HG03066 (cell line): ENCODE data around the gene LRMDA.

Source experiments
- ATAC-seq: cut with Tn5 transposase; IDR thresholded peaks from one replicate; pipeline ENCODE4 v1.9.1; 2021; ENCODE audit warnings: low read depth; ENCODE audit not compliant: unreplicated experiment

Gene LRMDA

DNA sequence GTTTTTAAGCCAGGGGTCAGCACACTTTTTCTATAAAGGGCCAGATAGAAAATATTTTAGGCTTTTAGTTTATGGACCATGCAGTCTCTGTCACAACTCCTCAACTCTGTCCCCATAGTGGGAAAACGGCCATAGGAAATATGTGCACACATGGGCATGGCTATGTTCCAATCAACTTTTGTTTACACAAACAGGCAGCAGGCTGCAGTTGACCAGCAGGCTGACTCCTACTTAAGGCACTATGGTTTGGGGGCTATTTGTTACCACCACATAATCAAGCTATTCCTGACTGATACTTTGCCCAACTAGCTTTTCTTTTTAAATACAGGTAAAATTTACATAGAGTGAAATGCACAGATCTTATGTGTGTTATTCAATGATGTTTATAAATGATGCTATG is 362.4 kb downstream of the LRMDA start:
- ATAC-seq: no peak

DNA sequence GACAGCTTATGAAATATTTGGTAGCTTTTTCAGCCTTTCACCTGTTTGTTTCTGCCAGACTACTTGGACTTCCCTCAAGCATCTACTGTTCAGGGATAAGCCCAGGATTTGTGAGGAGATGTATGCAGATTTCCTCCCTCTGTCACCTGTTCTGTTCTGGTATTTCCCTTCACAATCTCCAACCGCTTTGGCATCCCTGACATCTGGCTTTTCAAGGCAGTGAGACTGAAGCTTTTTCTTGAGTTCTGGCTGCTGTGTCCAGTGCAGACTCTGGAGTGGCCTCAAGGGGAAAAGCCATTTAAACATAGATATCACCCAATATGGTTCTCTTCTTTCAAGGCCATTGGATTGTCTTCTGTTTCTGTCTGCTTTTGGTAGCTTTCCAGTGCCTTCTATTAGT is 369.7 kb downstream of the LRMDA start:
- no peak for ATAC-seq

DNA sequence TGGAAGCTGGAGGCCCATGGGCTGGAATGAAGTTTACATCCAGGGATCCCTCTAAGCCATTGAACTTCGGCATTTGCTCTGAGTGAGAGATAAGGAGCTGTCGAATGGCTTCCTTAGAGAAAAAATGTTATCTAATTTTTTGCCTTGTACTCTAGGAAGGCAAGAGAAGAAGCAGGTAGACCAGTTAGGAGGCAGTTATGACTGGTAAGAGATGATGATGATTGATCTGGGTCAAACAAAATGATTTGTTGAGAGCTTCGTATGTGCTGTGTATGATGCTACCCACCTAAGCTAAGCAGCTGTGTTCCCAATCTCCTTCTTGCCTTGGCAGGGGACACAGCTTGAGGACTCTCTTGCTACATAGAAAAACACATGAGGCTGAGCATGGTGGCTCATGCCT is 370.2 kb downstream of the LRMDA start:
- no peak for ATAC-seq

DNA sequence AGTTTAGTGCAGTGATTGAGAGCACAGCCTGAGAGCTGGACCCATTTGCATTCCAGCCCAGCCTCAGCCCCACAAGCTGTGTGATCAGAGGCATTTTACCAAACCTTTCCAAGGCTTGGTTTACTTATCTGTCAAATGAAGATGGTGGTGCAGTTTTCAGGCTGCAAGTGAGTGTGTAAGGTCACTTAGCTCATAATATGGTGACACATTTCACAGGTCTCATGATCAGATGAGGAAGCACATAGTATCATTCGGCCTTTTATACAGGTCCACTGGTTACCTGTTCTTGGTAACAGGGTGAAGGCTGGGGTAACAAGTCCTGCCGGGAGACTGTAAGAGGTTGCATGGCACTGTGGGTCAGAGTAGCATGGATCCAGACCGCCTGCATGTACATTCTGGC is 371.7 kb downstream of the LRMDA start:
- no peak for ATAC-seq

DNA sequence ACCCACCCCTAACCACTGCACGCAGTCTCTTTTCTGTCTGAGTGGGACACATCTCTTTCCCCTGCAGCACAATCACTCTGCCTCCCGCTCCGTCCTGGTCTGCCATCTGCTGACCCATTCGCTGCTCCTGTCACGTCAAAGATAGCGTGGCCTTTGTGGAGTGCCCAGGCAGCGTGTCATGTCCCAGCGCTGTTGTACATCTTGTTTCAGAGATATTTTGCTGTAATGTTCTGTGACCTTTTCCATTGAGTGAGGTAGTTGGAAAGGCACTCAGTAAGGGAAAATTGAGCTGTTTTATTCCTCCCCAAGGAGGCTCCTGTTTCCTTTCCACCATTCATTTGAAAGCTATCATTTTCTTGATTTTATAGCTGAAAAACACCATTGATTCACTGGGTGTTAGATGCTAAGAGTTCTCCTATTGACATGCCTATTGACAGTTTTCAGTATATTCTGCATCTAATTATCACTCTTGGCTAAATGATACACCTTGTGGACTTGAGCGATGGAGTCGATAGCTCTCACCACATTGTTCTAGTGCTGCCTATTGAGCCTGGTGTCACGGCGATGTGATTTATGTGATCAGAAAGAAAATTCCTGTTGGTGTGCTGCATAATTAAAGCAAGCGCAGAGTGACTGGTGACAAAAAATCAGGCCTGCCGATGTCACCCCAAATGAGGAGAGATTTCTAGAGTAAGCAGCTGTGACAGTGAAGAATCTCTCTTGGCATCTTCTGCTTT is 372.6 kb downstream of the LRMDA start:
- no peak for ATAC-seq

DNA sequence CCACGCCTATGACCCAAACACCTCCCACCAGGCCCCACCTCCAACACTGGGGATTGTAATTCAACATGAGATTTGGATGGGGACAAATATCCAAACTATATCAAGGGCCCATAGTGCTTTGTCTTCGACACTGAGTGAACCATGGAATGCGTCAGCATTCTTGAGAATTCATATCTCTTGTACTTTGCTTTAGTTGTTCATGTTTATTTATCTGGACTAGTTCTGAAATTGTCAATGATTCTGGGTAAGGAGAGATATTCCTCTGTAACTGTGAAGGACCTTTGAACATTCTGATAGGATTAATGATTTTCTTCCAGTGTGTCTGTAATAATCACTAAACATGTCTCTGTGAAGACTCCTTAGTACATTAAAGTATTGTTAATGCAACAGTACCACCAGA is 374.8 kb downstream of the LRMDA start:
- no peak for ATAC-seq

DNA sequence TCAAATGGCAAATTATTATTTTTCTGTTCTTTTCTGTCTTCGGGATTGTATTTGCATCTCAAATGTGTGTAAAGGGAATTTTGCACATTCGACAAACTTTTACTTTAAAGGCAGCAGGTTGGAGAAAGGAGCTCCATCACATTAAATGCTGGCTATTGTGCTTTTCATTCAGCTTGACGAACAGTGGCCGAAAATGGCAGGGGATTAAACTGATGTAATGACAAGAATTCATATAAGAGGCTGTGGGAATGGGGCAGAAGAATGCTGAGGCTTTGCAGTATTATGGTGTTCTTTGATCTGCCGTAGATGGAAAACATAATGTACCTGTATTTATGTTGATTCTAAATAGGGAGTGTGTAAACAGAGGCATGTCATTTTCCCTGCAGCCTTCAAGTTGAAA is 376.0 kb downstream of the LRMDA start:
- ATAC-seq: no peak

DNA sequence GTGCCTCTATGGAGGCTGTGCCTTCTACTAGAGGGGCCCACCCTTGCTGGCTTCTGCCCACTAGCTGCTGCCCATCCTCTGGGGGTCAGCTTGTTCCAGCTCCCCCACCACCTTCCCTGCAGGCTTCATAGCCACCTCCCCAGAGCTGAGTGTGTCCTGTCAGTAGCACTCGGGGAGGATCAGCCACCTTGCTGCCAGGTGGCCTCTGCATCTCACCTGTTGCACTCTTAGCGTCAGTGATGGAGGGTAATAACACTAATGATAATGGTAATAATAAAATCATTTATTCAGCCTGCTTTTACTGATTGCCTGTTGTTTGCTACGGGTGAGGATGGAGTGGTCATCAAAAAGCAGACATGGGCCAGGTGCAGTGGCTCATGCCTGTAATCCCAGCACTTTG is 377.6 kb downstream of the LRMDA start:
- no peak for ATAC-seq

DNA sequence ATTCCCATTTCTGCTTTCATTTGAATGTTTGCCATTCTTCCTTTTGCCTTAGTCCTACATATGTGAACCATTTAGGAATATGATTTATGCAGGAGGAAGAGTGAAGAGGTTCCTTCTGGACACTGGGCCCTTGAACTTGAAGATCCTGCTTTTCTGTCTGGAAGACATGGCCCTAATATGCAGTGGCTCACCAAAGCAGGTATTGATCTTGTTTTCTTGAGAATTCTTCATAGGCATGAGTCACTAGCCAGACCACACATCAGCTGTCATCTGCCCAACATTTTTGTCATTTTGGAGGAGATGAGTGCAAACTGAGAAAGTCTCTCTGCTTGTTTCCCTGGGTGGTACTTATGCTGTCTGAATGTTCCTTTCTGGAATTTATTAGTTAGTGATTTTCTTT is 382.6 kb downstream of the LRMDA start:
- no peak for ATAC-seq

DNA sequence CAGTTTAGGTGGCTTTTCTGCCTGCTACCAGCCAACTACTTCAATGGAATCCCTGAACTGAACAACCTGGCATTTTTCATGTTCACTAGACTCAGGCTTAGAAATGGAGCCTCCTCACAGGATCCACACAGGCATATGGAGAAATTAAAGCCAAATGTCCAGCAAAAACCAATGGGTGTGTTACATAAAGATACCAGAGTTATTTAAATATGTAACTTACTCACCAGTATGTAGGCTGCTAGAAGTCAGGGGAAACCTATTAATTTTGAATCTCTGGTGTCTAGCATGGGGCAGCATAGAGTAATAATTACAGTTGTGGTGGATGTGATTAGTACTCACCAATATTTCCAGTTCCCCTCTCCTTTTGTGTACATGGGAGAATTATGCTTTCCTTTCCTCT is 383.6 kb downstream of the LRMDA start:
- no peak for ATAC-seq

DNA sequence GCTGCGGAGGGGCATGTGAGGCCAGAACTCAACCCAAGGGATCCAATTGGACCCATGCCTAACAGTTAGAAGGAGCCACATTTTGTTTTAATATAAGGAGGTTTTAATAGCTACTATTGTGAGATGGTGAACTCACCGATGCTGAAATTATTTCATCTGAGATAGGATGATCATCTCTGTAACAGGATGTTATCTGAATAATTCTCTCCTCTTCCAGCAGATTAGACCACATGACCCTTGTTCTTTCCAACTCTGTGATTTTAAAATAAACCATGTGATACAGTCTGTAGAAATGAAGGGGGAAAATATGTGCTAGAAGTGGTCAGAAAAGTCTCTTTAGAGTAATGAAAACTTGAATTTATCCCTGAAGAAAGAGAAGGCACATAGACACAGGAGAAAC is 385.8 kb downstream of the LRMDA start:
- no peak for ATAC-seq

DNA sequence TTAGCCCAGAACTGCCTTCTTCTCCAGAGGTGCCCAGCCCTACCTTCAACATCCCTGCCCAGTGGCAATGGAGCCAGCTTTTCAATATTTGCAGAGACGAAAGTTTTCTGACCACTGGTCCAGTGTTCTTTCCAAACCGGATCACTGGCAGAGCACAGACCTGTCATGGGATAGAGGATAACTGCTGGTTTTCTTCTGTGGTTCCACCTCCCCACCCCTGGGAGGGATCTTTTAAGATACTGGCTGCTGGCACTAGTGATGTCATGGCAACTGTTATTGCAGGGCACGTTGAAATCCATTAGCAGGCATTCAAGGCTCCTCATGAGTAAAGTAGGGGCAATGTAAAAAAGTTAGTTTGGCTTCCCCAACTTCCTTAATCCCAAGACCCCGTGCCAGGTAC is 387.1 kb downstream of the LRMDA start:
- ATAC-seq: no peak

DNA sequence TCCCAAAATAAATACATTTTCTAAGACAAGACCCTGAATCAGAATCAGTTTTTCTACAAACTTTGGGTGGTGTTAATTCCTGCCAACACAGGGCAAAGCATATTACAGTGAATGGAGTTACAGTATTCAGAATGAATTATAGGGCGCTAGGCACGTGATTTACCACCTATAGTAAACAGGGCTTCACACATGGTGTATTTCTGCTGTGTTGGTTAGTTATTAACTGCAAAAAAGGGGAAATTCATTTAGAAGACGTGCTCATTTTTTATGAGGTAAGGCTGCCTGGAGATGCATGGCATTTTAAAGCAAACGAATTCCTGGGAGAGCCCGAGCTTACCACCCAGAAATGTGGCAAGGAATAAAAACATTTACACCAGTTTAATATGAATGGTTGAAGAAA is 393.8 kb downstream of the LRMDA start:
- no peak for ATAC-seq

DNA sequence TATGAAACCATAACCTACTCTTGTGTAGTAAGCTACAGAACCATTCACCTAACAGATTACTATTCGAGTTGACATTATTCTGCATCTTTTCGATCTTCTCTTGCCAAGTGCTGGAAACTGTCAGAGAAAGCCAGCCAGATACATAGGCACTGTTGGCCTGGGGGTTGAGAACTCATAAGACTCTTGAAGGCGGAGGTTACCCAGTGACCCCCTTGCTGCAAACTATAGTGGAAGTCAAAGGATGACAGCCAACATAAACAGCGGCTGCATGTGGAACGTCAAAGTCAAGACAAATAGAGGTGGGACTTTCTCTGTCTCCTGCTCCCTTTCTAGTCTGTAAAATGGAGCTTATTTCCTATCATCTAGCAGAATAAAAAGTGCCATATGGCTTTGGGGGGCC is 394.2 kb downstream of the LRMDA start:
- no peak for ATAC-seq

DNA sequence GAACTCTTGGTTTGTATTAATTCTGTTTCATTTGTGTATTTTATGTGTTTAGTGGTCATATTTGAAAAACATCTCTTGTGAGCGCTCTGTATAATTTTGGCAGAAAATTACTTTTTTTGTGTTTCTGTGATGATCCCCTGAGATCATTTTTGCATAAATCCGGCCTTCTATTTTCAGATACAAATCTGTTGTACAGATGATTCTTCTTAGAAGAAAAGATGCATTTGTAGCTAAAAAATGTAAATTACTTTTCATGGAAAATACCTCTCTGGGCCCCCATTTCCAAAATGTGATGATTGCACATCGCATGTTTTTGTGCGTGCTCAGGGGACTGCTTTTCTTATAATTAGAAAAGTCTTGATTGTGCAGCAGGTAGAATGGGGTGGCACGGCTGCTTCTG is 395.4 kb downstream of the LRMDA start:
- ATAC-seq: no peak

DNA sequence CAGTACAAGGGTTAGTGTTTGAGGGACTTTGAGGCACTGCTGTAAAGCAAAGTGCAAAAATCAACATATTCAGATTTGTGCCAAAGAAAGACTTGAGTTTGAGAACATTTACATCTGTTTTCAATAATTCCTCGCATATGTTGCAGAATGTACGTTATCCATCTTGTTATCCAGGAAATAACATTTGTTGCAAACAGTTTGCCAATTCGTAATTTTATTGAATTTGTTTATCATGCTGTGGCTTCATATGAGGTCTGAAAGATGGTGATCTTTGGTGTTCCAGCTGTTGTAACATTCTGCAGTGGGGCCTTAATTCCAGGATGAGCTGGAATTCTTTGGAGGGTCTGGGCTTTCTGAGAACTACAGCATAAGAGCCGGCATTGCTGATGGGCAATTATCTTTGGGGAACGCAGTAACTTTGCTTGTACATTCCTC is 396.2 kb downstream of the LRMDA start:
- ATAC-seq: no peak

DNA sequence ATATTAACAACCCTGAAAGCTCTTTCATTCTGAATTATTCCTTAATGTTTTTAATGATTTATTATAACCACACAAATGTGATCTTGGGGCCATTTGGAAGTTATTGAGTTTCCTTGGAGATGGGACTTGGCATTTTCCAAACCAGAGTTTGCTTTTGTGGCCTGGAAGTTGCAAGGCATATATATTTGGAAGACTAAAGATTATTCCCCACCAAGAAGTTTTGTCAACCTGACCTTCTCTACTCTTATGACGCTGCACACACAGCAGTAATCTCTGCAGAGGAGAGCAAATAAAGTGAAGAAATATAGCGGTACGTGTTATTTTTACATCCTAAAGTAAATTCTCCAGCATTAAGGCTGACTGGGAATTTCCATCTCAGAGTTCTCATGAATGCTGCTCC is 397.0 kb downstream of the LRMDA start:
- no peak for ATAC-seq

DNA sequence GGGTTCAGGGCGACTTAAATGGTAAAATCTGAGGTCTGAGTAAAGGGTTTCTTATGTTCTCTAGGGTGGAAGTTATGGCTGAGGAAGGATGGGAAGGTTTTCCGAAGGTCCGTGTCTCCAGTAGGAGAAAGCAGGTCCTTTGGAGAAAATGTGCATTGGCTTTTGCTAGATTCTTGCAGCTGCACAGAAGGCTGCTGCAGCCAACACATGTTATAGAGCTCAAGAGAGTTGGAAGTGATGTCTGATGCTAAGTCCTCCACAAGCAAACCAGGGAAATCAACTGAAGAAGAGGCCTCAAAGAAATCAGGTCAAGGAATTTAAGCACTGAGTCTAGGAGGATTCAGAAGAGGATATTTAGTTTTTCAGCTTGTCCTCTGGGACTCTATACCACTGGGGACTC is 404.6 kb downstream of the LRMDA start:
- no peak for ATAC-seq

DNA sequence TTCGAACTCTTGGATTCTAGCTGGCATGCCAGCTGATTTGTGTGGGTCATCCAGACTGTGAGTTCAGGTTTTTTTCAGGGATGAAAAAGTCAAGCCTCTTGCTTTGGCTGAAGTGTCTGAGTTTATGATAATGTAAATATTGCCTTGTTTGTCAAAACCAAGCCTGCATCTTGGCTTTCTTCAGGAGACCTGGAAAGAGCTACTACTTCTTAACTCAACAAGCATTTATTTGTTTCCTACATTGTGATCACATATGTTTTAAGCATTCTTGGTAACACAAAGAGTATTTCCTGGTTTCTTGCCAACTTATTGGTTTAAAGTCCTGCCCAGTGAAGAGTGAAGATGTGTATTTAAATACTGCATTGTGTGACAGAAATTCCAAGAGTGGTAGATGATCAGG is 407.1 kb downstream of the LRMDA start:
- no peak for ATAC-seq

DNA sequence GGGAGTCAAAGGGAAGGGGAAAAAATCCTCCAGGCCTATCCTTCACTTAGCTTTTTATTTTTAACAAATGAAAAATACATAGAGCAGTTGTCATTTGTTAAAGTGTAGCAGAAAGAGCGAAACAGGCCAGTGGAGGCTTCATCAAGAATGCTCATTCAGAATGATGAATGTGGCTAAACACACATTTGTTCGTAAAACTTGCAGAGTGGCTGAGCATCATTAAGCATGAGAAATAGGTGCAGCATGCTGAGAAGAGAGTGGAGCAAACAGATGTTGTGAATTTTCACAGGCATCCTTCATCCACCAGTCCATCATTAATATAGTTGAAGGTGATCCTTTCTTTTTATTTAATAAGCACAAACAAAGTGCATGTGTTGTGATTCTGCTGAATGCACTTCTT is 407.6 kb downstream of the LRMDA start:
- ATAC-seq: no peak

DNA sequence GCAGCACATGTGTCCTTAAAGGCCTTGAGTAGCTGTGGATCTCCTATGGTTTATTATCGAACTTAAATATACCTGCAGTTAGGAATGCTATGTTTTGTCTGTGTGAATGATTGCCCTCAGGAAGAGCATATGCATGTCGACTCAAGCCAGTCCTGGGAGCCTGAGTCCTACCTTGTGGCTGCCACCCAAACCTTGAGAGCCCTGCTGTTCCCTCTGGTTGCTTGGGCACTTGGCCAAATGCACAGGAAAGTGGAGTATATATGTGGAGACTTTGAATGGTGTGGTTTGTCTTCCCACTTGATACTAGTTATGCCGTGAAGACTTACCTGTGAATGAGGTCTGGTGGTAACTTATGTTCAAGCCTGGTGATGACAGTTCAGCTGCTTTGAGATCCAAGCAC is 409.8 kb downstream of the LRMDA start:
- ATAC-seq: no peak

DNA sequence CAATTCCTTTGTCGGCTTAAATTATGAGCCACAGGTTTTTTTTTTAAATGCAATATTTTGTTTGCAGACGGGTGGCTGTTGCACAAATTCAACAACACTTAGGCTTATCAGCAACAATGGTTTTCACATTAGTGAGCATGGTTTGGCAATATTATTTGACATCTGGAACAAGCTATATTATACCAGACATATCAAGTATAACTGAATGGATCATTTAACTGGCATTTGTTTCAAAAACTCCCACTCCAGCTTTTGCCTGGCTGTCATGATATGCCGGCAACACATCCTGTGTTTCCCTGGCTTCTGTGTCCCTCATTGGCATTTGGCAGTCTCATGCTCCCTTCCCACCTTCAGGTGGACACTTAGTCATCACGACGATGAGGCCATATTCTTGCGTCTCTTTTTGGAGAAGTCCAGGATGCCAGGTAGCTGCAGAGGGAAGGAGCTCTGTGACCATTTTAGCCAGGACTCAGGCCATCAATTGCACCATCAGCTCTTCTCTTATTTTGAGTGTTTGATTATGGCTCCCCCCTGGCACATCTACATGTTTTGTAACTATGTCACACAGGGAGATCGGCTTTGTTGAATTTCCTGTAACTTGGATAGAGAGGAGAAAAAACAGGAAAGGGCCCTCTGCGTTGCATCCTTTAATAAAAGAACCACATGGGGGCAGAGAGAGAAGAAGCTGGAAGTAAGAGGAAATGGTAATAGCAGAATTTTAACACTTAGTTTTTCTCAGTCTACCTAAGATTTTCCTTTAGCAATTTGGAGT is 413.9 kb downstream of the LRMDA start:
- no peak for ATAC-seq
